Endothelial cell of umbilical vein (primary cell): ENCODE data around the gene SNX24. TPM values are rescaled to one million over a fixed set of nuclear protein-coding genes. Genes with fewer than 3 reads are reported as not detected.

Experiments
- BruUV-seq: library from RNA; stranded (reverse); fragments of 400-500 nt; replicated peaks from 2 replicates; lab custom pipeline; 2021; lab: Mats Ljungman, UMichigan
- CTCF ChIA-PET: fragments of 300-600, 350-600 bp; sonication (Branson Sonifier 250); formaldehyde crosslinking; loops from one replicate; lab custom pipeline; 2021; ENCODE audit warnings: antibody characterized with exemption, inconsistent platforms; lab: Charles Lee
- POLR2A ChIA-PET: fragments of 300-600, 350-600 bp; sonication (Branson Sonifier 250); formaldehyde crosslinking; loops from one replicate; lab custom pipeline; 2021; ENCODE audit warnings: antibody characterized with exemption, inconsistent platforms; lab: Charles Lee
- DNase-seq: peaks from one replicate; pipeline ENCODE4 v3.0.0-alpha.2; 2011; ENCODE audit warnings: low read depth, low spot score
- FAIRE-seq: peaks from 2 replicates; lab custom pipeline; 2011; peaks lifted over from hg19 to GRCh38; lab: Jason Lieb, UNC
- H2AFZ ChIP-seq: 2 replicates; pipeline ENCODE4 v1.6.0; 2012; ENCODE audit warnings: low read depth, low read length, control low read depth, inconsistent platforms
- H3K27ac ChIP-seq: 2 replicates; pipeline ENCODE4 v1.5.1; 2011; ENCODE audit warnings: low read depth, mild to moderate bottlenecking, control low read depth, low read length, moderate library complexity; ENCODE audit not compliant: insufficient read depth
- H3K27me3 ChIP-seq, 2 experiments: 2 replicates each; pipeline versions ENCODE4 v1.6.0 to v1.6.1; 2011; ENCODE audit warnings: low read length in 2 of 2, mixed read lengths in 1 of 2; ENCODE audit not compliant: control insufficient read depth in 2 of 2, insufficient read depth in 2 of 2
- H3K36me3 ChIP-seq, 2 experiments: 2 replicates in 1 of 2; 3 replicates in 1 of 2; pipeline ENCODE4 v1.5.1; 2011; ENCODE audit warnings: low read length in 2 of 2, mild to moderate bottlenecking in 1 of 2, moderate library complexity in 1 of 2; ENCODE audit not compliant: control insufficient read depth in 2 of 2, insufficient read depth in 2 of 2; ENCODE audit errors: extremely low read depth in 1 of 2
- H3K4me1 ChIP-seq: 3 replicates; pipeline ENCODE4 v1.5.1; 2011; ENCODE audit warnings: mild to moderate bottlenecking, low read length; ENCODE audit not compliant: control insufficient read depth, insufficient read depth; ENCODE audit errors: extremely low read depth
- H3K4me2 ChIP-seq: 2 replicates; pipeline ENCODE4 v1.6.1; 2011; ENCODE audit warnings: low read length, control low read depth, mixed read lengths; ENCODE audit not compliant: insufficient read depth
- H3K4me3 ChIP-seq, 3 experiments: fragments of 200-600 bp in 1 of 3; sonication (generic), shearing (Covaris generic) in 1 of 3; replicated peaks in 1 of 3; 2 replicates each; pipeline ENCODE4 v1.5.1; 2011 to 2016; ENCODE audit warnings: control low read depth in 3 of 3, low read length in 3 of 3, mild to moderate bottlenecking in 2 of 3, inconsistent platforms in 1 of 3, low read depth in 1 of 3, moderate library complexity in 1 of 3; ENCODE audit not compliant: insufficient read depth in 1 of 3
- H3K79me2 ChIP-seq: 2 replicates; pipeline ENCODE4 v1.6.0; 2012; ENCODE audit warnings: low read length, inconsistent platforms; ENCODE audit not compliant: control insufficient read depth, insufficient read depth
- H3K9ac ChIP-seq: replicated peaks from 2 replicates; pipeline ENCODE3; 2011; ENCODE audit warnings: low read length, control low read depth; ENCODE audit not compliant: insufficient read depth; ENCODE audit errors: extremely low read depth
- H3K9me1 ChIP-seq: replicated peaks from 3 replicates; pipeline ENCODE4 v1.6.0; 2011; ENCODE audit warnings: mild to moderate bottlenecking, low read length; ENCODE audit not compliant: control insufficient read depth, insufficient read depth; ENCODE audit errors: extremely low read depth
- H3K9me3 ChIP-seq: replicated peaks from 2 replicates; pipeline ENCODE4 v1.5.1; 2012; ENCODE audit warnings: low read length, inconsistent platforms; ENCODE audit not compliant: control insufficient read depth, insufficient read depth
- H4K20me1 ChIP-seq: replicated peaks from 2 replicates; pipeline ENCODE3; 2011; ENCODE audit warnings: mild to moderate bottlenecking, low read length; ENCODE audit not compliant: control insufficient read depth, insufficient read depth; ENCODE audit errors: extremely low read depth
- CTCF ChIP-seq, 2 donors: IDR thresholded peaks; 1 replicate in 1 of 2; 2 replicates in 1 of 2; pipeline ENCODE4 v1.5.1; 2011; ENCODE audit warnings: low read length in 2 of 2, mild to moderate bottlenecking in 2 of 2, moderate library complexity in 2 of 2, control low read depth in 1 of 2, inconsistent platforms in 1 of 2, low read depth in 1 of 2; ENCODE audit not compliant: insufficient read depth in 1 of 2; ENCODE audit errors: extremely low read depth in 1 of 2
- EZH2 ChIP-seq: IDR thresholded peaks from 2 replicates; pipeline ENCODE4 v1.6.1; 2012; ENCODE audit warnings: borderline replicate concordance, low read depth, mild to moderate bottlenecking, moderate library complexity, low read length, inconsistent platforms; ENCODE audit not compliant: severe bottlenecking
- FOS ChIP-seq: IDR thresholded peaks from 2 replicates; pipeline ENCODE4 v1.6.1; 2011; ENCODE audit warnings: mild to moderate bottlenecking, low read length, moderate library complexity, borderline replicate concordance; ENCODE audit not compliant: insufficient read depth
- GATA2 ChIP-seq: IDR thresholded peaks from 2 replicates; pipeline ENCODE4 v1.7.0; 2011; ENCODE audit warnings: low read depth, mild to moderate bottlenecking, moderate library complexity, mixed read lengths, low read length; ENCODE audit not compliant: insufficient read length, insufficient read depth
- JUN ChIP-seq: IDR thresholded peaks from 2 replicates; pipeline ENCODE4 v1.6.1; 2011; ENCODE audit warnings: borderline replicate concordance, low read depth; ENCODE audit not compliant: insufficient read length, insufficient read depth
- MAX ChIP-seq: IDR thresholded peaks from 2 replicates; pipeline ENCODE4 v1.6.1; 2011; ENCODE audit not compliant: insufficient read depth, insufficient read length
- MYC ChIP-seq: IDR thresholded peaks from one replicate; pipeline ENCODE4 v1.6.1; 2011; ENCODE audit warnings: mild to moderate bottlenecking, low read depth, low read length
- POLR2A ChIP-seq: IDR thresholded peaks from 2 replicates; pipeline ENCODE4 v1.6.1; 2012; ENCODE audit warnings: low read depth, mild to moderate bottlenecking, control low read depth, low read length
- POLR2AphosphoS5 ChIP-seq: IDR thresholded peaks from 2 replicates; pipeline ENCODE4 v1.6.1; 2012; ENCODE audit warnings: low read depth, mild to moderate bottlenecking, control low read depth, low read length, moderate library complexity; ENCODE audit not compliant: insufficient read depth
- dilution Hi-C: fragments of 300-500 bp; cut with MboI; formaldehyde crosslinking; loops from one replicate; pipeline ENCODE4 v1.15.0; 2019; ENCODE audit warnings: low sequenced_read_pairs; ENCODE audit not compliant: extremely low pct_ligation_motif_present
- intact Hi-C: fragments of 100-400 bp; cut with micrococcal nuclease; formaldehyde crosslinking; loops from one replicate; pipeline ENCODE4 v1.10.0; 2022
- polyA plus RNA-seq, 4 experiments: library from polyadenylated mRNA; depleted of rRNA in 3 of 4; stranded (reverse) in 3 of 4; unstranded in 1 of 4; fragments of >200 nt; gene quantifications; 2 replicates each; pipeline versions ENCODE4 v1.2.1 to v1.2.3, GENCODE V29; 2011 to 2012; ENCODE audit warnings: missing spikeins in 1 of 4
- total RNA-seq: library from RNA; stranded (reverse); gene quantifications from 2 replicates; pipeline ENCODE4 v1.2.3, GENCODE V29; 2021

The SNX24 gene
- total and polyA plus RNA-seq, 2 donors (not counting 3 experiments of a cell fraction or from before 2014, with no cell fraction given) = 2.9 to 14.9 TPM

GRCh38 chr5:122907276-122907675 lies 61.9 kb downstream of the SNX24 start:
- TF ChIP-seq FOS (no peak), MYC (no peak), GATA2 (no peak), POLR2AphosphoS5 (no peak), JUN (no peak)
- no peak overlapping the region for H2AFZ ChIP-seq
- dilution Hi-C loops = no loop called here

DNA sequence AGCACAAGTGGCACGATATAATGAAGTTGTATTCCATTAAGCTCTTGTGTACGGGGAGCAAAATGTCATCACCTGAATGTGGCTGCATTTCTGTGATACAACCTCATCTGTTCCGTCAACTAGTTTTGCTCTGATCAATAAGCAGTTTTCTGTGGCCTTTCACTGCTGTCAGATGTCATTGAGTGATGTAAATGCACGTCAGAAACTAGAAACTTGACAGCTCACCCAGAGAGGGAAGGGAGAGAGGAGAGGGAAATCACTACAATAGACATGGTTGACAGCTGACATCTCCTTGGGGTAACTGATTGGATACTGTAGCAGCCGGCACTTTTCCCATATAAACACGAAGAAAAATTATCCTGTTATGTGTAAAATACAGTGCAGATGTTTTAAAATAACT lies 62.7 kb downstream of the SNX24 start:
- dilution Hi-C loops (no loop called here), intact Hi-C loops (no loop called here)
- ChIA-PET POLR2A (no interaction called here), CTCF (interaction anchor here (1.1 to 1.2 kb wide), 2 partner anchors 9 to 61 kb away, joined by 3 to 4 read pairs; no protein-coding TSS in a partner anchor)
- no TSS peak for BruUV-seq
- H3K9me1 ChIP-seq = no peaks in the 10 kb centered on the region
- H3K4me1 ChIP-seq = no peaks in the 10 kb centered on the region
- H3K4me2 ChIP-seq = no peak overlapping the region
- TF ChIP-seq JUN (no peak), GATA2 (no peak), EZH2 (no peak), POLR2A (no peak), FOS (no peak), POLR2AphosphoS5 (no peak), CTCF (IDR thresholded peaks at IDR 0.05; ENCODE audit: extremely low read depth in 1 of 2, insufficient read depth in 1 of 2, low read depth in 1 of 2, low read length in 2 of 2) (no peak), MAX (no peak)
- H3K9me3 ChIP-seq = no peaks in the 10 kb centered on the region
- DNase-seq = no peak
- H4K20me1 ChIP-seq = no peaks in the 10 kb centered on the region
- H3K9ac ChIP-seq = no peak overlapping the region
- no peak overlapping the region for H2AFZ ChIP-seq
- no peaks in the 10 kb centered on the region for H3K79me2 ChIP-seq
- no peak overlapping the region for H3K4me3 ChIP-seq
- H3K27me3 ChIP-seq = no peaks in the 10 kb centered on the region
- no peaks in the 10 kb centered on the region for H3K36me3 ChIP-seq
- no peak overlapping the region for H3K27ac ChIP-seq
- no peak for FAIRE-seq

More at GRCh38 chr5:122907276-122907675, 61.9 kb downstream of the SNX24 start:
- DNase-seq (no peak), FAIRE-seq (no peak)
- Histone ChIP-seq H3K9ac (no peak overlapping the region), H3K36me3 (no peaks in the 10 kb centered on the region), H4K20me1 (no peaks in the 10 kb centered on the region), H3K27ac (no peak overlapping the region), H3K4me2 (no peak overlapping the region), H3K9me1 (no peaks in the 10 kb centered on the region), H3K79me2 (no peaks in the 10 kb centered on the region), H3K4me3 (no peak overlapping the region), H3K27me3 (no peaks in the 10 kb centered on the region), H3K9me3 (no peaks in the 10 kb centered on the region), H3K4me1 (no peaks in the 10 kb centered on the region)
- BruUV-seq = no TSS peak
- ChIA-PET POLR2A (no interaction called here), CTCF (interaction anchor here (1.2 kb wide), 1 partner anchor 60 kb away, joined by 4 read pairs; no protein-coding TSS in a partner anchor)
- intact Hi-C loops = no loop called here
